ENCODE results near the gene ARHGDIG.

Gene ARHGDIG

DNA sequence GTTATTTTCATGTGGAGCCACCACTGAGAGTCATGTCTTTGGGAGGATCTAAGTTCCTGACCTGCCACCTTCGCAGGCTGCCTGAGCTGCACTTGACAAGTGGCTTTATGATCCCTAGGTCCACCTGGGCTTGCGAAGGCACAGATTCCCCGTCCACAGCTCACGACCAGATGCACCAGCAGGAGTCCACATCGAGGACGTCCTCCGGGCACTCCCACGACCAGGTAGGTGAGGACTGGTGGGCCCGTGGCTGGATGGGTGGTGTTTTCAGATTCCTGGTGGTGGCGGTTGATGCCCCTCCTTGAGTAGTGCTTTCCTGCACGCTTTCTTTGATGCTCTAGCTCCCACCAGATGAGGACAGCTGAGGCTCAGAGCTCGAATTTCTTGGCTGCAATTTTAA lies 31.0 kb upstream of the ARHGDIG start:
- TF ChIP-seq SIN3A (IDR thresholded peaks at IDR 0.05; ENCODE audit: borderline replicate concordance, insufficient read depth, low read length) (no peak), FOXP2 (optimal IDR thresholded peaks at IDR 0.05; ENCODE audit: borderline replicate concordance, extremely low read depth, extremely low read length, insufficient read depth) (no peak), POLR2AphosphoS5 (IDR thresholded peaks at IDR 0.05; ENCODE audit: low read depth, low read length) (no peak), TAF1 (IDR thresholded peaks at IDR 0.05; ENCODE audit: borderline replicate concordance, insufficient read depth, low read length) (no peak)
- TF ChIP-seq, protein P1, sequence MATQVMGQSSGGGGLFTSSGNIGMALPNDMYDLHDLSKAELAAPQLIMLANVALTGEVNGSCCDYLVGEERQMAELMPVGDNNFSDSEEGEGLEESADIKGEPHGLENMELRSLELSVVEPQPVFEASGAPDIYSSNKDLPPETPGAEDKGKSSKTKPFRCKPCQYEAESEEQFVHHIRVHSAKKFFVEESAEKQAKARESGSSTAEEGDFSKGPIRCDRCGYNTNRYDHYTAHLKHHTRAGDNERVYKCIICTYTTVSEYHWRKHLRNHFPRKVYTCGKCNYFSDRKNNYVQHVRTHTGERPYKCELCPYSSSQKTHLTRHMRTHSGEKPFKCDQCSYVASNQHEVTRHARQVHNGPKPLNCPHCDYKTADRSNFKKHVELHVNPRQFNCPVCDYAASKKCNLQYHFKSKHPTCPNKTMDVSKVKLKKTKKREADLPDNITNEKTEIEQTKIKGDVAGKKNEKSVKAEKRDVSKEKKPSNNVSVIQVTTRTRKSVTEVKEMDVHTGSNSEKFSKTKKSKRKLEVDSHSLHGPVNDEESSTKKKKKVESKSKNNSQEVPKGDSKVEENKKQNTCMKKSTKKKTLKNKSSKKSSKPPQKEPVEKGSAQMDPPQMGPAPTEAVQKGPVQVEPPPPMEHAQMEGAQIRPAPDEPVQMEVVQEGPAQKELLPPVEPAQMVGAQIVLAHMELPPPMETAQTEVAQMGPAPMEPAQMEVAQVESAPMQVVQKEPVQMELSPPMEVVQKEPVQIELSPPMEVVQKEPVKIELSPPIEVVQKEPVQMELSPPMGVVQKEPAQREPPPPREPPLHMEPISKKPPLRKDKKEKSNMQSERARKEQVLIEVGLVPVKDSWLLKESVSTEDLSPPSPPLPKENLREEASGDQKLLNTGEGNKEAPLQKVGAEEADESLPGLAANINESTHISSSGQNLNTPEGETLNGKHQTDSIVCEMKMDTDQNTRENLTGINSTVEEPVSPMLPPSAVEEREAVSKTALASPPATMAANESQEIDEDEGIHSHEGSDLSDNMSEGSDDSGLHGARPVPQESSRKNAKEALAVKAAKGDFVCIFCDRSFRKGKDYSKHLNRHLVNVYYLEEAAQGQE (IDR thresholded peaks at IDR 0.05; ENCODE audit: insufficient read depth in 1 of 2, low read depth in 2 of 2, low read length in 2 of 2) = no peak

DNA sequence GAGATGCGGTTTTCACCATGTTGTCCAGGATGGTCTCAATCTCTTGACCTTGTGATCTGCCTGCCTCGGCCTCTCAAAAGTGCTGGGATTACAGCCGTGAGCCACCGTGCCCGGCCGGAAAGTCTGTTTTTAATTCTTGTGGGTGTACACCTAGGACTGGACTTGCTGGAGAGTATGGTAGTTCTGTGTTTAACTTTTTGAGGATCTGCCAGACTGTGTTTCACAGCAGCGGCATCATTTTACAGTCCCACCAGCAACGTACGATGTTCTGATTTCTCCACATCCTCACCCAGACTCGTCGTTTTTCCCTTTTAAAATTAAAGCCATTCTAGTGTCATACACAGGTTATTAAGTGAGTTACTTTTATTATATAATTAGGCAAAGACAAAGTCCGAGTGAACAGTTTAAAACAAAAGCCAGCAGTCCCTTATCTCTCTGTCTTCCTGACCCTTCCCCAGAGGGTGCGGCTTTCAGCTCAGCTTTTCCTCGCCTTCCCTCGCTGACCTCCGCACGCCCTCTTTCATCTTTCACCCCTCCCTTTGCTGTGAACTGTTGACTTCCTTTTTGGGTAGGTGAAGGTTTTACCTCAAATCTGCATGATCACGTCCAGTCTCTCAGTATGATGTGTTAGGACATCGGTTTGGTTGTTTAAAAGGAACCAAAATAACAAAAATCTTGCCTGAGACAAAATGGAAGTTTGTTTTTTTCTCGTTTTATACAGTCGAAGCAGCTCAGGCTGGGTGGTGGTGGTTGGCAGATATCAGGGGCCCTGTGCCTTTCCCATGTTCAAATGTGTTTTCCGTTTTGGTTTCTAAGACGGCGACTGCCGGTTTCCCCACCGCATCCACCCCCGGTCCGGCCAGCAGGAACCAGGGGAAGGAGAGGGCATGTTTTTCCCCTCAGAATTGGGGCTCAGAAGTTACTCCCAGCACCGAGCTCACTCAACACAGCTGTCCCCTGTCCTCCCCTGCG lies 27.7 kb upstream of the ARHGDIG start:
- TF ChIP-seq SIN3A (IDR thresholded peaks at IDR 0.05; ENCODE audit: borderline replicate concordance, insufficient read depth, low read length) (no peak), TAF1 (IDR thresholded peaks at IDR 0.05; ENCODE audit: borderline replicate concordance, insufficient read depth, low read length) (no peak)

DNA sequence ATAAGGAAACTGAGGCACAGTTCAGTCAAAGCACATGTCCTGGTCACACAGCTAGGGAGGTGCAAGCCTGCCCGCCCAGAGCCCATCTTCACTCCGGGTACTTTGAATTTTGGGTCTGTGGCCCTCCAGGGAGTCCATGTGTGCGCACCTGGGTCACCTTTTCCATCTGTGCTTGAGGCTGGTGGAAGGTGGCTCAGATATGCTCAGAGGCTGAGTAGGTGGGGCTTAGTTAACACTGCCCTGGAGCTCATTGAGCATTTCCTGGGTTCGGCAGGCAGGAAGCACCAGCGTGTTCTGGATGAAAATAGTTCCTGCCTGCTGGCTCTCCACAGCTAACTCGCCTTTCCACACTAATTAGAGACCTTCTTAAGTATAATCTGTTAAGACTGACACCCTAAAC lies 26.6 kb upstream of the ARHGDIG start:
- TF ChIP-seq, protein P1 (IDR thresholded peaks at IDR 0.05; ENCODE audit: insufficient read depth in 1 of 2, low read depth in 2 of 2, low read length in 2 of 2) = no peak
- TF ChIP-seq FOXP2 (optimal IDR thresholded peaks at IDR 0.05; ENCODE audit: borderline replicate concordance, extremely low read depth, extremely low read length, insufficient read depth) (no peak), TAF1 (IDR thresholded peaks at IDR 0.05; ENCODE audit: borderline replicate concordance, insufficient read depth, low read length) (no peak), POLR2AphosphoS5 (IDR thresholded peaks at IDR 0.05; ENCODE audit: low read depth, low read length) (no peak), SIN3A (IDR thresholded peaks at IDR 0.05; ENCODE audit: borderline replicate concordance, insufficient read depth, low read length) (no peak)

DNA sequence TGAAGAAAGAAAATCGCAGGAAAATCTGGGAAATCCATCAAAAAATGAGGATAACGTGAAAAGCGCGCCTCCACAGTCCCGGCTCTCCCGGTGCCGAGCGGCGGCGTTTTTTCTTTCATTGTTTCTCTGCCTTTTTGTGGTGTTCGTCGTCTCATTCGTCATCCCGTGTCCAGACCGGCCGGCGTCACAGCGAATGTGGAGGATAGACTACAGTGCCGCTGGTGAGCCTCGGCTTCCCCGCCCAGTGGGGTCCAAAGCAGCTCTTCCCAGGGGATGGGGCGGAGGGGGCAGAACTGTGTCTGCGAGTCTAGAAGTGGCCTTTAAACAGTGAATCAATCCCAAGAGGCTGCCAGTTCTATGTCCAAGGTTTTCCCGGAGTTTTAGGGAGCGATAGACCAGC lies 25.9 kb upstream of the ARHGDIG start:
- TF ChIP-seq FOXP2 (optimal IDR thresholded peaks at IDR 0.05; ENCODE audit: borderline replicate concordance, extremely low read depth, extremely low read length, insufficient read depth) (no peak), TAF1 (IDR thresholded peaks at IDR 0.05; ENCODE audit: borderline replicate concordance, insufficient read depth, low read length) (no peak), SIN3A (IDR thresholded peaks at IDR 0.05; ENCODE audit: borderline replicate concordance, insufficient read depth, low read length) (no peak), POLR2AphosphoS5 (IDR thresholded peaks at IDR 0.05; ENCODE audit: low read depth, low read length) (no peak)
- TF ChIP-seq, protein P1 (IDR thresholded peaks at IDR 0.05; ENCODE audit: insufficient read depth in 1 of 2, low read depth in 2 of 2, low read length in 2 of 2) = no peak

DNA sequence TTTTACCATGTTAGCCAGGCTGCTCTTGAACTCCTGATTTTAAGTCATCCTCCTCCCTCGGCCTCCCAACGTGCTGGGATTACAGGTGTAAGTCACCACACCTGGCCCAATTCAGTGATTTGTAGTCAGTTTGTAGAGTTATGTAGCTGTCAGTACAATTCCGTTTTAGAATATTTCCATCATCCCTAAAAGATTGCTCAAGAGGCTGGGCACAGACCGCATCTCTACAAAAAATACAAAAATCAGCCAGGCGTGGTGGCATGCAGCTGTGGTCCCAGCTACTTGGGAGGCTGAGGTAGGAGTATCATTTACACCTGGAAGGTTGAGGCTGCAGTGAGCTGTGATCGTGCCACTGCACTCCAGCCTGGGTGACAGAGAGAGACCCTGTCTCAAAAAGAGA lies 25.2 kb upstream of the ARHGDIG start:
- TF ChIP-seq POLR2AphosphoS5 (IDR thresholded peaks at IDR 0.05; ENCODE audit: low read depth, low read length) (no peak), FOXP2 (optimal IDR thresholded peaks at IDR 0.05; ENCODE audit: borderline replicate concordance, extremely low read depth, extremely low read length, insufficient read depth) (no peak)
- TF ChIP-seq, protein P1 (IDR thresholded peaks at IDR 0.05; ENCODE audit: insufficient read depth in 1 of 2, low read depth in 2 of 2, low read length in 2 of 2) = no peak
